HG02678 (cell line): Measurements from ENCODE around the gene NIT2.
"Not testable (repeated sequence)": the region's sequence is repeated elsewhere in the genome, so short reads cannot be mapped to it uniquely, and the experiment has no call there.

Source experiments
- ATAC-seq: cut with Tn5 transposase; IDR thresholded peaks from one replicate; pipeline ENCODE4 v1.9.1; 2021; ENCODE audit warnings: mild to moderate bottlenecking, moderate library complexity; ENCODE audit not compliant: unreplicated experiment

Gene NIT2

DNA sequence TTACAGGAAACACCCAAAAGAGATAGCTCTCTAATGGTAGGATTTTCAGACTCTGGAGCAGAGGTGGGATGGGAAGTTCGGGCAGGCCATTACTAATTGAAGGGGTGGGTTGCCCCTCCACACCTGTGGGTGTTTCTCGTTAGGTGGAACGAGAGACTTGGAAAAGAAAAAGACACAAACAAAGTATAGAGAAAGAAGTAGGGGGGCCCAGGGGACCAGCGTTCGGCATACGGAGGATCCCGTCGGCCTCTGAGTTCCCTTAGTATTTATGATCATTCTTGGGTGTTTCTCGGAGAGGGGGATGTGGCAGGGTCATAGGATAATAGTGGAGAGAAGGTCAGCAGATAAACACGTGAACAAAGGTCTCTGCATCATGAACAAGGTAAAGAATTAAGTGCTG, 1.7 kb downstream of the NIT2 start:
- not testable (repeated sequence) for ATAC-seq

DNA sequence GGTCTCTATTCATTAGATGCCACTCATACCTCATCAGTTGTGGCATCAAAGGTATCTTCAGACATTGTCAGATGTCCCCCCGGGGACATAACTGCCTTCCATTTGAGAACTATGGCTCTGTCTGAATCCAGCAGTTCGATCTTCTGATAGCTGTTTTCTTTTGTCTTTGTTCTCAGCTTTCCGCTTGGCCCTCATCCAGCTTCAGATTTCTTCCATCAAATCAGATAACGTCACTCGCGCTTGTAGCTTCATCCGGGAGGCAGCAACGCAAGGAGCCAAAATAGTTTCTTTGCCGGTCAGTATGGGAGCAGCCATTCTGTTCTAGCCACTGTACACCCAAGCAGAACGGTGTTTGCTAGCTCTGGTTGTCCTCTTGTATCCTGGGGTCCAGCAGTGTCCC, 4.4 kb downstream of the NIT2 start:
- no peak for ATAC-seq

DNA sequence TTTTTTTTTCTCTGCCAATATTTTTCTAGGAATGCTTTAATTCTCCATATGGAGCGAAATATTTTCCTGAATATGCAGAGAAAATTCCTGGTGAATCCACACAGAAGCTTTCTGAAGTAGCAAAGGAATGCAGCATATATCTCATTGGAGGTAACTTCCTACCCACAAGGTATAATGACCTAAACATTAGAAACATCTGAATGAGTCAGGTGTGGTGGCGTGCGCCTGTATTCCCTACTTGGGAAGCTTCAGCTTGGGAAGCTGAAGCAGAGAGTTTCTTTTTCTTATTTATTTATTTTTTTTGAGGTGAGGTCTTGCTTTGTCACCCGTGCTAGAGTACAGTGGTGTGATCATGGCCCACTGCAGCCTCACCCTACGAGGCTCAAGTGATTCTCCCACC, 5.2 kb downstream of the NIT2 start:
- ATAC-seq = no peak

DNA sequence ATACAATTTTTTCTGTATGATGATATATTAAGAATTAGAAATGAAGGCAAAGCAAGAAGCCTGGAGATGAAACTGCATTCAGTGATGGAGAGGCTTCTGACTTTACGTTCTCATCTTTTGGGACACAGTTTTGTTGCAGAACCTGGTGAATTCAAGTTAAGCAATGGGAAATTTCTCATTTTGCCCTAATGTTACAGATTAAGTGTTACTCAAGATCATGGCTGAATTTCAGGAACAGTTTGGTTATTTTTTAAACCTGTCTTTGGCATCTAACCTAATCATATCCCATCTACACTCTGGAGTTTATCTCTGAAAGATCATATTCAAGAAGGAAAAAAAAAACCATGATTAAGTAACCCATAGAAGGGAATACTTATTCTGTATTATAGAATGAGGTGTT, 6.0 kb downstream of the NIT2 start:
- ATAC-seq = no peak

DNA sequence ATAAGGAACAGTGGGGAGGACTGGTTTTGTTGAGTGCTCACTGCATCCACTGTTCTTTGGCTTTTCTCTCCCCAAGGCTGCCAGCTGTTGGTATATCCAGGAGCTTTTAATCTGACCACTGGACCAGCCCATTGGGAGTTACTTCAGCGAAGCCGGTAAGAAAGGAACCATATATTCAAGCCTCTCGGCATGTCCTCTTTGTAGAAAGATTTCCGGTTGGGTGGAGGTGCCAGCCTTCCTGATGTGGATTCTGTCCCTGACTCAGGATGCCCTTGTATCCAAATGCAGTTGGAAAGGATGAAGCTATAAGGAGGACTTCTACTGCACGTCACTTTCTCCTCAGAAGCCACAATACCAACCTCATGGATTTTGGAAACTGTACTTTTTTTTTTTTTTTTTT, 14.2 kb downstream of the NIT2 start:
- ATAC-seq = no peak

DNA sequence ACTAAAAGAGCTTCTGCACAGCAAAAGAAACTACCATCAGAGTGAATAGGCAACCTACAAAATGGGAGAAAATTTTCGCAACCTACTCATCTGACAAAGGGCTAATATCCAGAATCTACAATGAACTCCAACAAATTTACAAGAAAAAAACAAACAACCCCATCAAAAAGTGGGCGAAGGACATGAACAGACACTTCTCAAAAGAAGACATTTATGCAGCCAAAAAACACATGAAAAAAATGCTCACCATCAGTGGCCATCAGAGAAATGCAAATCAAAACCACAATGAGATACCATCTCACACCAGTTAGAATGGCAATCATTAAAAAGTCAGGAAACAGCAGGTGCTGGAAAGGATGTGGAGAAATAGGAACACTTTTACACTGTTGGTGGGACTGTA, 17.2 kb downstream of the NIT2 start:
- ATAC-seq = not testable (repeated sequence)

DNA sequence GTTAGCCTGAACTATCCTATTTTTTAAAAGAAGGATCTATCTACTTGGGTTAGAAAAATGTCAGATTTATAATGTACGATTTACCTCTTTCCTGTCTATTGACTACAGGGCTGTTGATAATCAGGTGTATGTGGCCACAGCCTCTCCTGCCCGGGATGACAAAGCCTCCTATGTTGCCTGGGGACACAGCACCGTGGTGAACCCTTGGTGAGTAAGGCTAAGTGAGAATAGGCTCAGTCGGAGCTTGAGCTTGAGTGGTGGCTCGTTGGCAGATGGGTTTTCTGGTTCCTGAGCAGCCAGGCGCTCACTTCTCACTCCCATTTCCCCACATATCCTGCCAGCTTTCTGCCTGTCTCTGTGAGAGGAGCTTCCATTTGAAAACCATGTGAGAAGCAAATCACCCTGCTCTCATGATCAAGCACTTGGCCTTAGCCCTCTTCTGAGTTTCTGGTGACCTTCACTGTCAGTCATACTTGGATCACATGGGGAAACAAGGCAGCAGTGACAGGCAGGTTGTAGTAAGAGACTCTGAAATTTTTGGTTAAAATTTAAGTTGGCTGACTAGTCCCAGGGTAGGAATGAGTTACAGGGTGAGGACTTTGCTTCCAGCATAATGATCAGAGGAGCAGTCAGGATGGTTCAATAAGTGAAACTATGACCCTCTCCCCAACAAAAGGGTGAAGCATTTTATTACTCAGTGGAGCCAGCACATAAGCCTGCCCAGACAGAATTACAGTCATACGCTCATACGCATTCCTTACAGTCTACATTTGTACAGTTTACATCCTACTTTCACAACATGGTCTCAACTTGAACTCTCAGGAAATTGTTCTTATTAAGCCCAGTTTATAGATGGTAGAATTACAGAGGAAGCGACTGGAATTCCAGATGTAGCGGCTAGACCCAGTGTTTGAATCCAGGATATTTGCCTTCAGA, 18.0 kb downstream of the NIT2 start:
- no peak for ATAC-seq

DNA sequence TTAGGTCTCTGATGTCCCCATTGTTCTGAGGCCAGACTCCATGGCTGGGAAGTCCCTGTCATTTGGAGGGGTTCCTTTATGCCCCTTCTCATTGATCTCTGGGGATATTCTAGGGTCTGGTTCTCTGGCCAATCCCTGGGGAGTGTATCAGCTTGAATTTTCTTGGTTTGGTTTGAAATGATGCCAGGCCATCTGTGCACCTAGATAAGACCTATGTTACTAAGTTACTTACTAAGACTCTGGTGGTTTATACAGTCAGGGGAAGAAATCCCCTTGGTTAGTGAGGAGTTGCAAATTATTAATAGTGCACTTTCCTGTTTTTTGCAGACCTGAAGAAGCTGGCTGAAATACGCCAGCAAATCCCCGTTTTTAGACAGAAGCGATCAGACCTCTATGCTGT, 20.3 kb downstream of the NIT2 start:
- peak; percentile 72 for ATAC-seq

DNA sequence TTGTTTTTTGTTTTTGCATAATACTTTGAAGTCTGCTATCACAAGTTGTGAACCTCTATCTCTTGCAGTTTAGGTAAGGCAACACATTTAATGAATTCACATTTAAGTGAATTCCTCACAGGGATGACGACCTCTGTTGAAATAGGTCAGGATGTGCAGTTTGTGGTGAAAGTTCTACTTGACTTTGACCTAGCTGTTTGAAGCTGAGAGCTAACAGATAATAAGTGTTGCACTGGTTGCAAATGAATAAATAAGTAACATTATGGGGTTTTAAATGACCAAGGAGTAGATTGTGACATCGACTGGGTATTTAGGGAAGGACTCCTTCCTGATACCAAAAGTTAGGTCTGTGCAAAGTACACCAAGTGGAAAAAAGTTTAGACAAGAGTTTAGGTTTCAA, 23.9 kb downstream of the NIT2 start:
- ATAC-seq = no peak

DNA sequence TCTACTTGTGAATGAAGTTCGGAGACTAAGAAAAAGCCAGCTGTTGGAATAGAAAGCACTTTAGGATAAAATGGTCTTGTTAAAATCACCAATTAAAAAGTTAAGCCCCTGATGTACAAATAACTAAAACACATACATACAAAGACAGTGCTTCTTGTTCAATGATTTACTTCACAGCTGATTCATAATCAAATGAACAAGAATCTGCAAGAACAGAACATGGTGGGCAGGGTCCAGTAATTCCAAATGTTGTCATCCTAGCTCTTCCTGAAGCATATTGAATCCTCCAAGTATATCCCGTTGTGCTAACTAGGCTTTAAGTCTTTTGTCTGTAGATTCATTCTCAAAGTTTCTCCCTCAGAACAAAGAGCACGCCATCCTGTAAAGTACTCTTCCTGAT, 24.5 kb downstream of the NIT2 start:
- no peak for ATAC-seq

DNA sequence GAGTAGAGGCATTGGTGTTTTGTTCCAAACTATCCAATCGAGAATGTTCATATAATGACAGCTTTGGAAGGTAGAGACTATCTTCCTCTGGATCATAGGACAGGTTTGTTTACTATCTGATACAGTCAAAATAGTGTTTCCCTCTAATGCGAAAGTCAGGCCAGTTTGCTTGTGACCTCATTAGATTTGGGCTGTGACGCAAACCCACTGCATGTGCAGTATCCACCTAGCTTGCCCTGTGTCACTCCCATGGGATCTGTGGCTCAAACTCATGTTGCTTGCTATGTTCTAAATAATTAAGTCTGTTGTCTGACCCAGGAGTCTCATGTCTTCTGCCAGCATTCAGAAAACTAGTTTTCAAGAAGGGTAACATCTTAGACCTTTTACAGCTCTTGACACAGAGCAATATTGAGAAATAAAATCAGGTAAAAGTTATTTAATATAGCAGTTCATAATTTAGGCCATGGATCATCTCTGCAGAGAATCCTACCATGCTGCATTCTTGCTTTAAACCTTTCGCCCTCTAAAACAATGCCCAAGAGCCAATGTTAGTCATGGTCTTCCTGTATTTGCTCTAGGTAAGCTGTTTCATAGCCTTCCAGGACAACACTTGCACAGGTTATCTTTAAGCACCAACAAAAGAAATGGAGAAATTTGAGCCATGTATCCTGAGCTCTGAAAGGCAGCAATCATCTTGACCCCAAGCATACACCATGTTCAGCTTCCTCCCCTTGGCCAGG, 26.4 kb downstream of the NIT2 start:
- no peak for ATAC-seq

DNA sequence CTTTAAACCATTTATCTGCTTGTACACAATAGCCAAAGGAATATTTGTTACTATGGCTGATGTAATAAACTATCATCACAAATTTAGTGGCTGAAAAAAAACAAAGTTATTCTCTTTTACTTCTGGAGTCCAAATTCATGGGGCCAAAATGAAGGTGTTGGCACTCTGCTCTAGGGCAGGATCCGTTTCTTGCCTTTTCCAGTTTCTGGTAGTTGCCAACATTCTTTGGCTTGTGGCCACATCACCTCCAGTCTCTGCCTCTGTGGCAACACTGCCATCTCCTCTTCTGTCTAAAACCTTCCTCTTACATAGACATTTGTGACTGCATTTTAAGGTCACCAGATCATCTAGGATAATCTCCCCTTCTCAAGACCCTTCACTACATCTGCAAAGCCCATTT, 27.3 kb downstream of the NIT2 start:
- ATAC-seq = no peak

DNA sequence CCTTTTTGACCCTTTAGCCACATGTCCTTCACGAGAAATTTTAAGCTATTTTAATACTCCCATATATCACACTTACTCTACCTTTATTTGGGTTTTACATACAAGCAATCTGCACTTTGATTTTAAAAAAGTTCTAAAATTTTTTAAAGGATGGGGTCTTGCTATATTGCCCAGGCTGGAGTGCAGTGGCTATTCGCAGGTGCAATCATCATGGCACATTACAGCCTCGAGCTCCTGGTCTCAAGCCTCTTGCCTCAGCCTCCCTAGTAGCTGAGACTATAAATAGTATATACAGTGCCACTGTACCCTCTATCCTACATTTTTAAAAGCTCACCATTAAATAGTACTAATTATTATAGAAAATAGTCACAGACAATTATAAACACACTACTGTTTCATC, 29.9 kb downstream of the NIT2 start:
- ATAC-seq = no peak

DNA sequence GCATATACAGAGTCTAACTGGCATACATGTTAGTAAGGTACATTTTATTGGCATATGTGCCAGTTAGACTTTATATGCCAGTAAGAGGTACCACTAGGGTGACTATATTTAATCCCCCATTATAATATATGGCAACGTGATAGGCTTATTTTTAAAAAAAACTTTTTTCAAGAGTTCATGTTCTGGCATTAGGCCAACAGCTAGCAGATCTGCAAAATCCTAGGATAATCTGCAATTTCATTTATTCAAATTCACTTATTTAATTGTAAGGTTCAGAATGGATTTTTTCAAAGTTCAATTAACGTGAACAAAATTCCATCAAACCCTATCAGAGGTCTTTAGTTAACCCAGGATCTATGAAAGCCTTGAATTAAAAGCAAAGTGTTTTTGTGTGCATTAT, 31.9 kb downstream of the NIT2 start:
- ATAC-seq = no peak

DNA sequence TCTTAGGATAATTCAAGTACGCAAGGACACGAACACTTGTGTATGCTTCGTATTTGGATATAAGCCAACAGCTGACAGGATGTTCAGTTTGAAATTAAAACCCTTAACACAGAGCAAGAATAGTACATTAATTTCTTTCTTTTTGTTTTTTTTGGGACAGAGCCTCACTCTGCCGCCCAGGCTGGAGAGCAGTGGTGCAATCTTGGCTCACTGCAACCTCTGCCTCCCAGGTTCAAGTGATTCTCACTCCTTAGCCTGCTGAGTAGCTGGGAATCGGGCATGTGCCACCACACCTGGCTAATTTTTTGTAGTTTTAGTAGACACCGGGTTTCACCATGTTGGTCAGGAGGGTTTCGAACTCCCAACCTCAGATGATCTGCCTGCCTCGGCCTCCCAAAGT, 33.9 kb downstream of the NIT2 start:
- ATAC-seq = no peak

DNA sequence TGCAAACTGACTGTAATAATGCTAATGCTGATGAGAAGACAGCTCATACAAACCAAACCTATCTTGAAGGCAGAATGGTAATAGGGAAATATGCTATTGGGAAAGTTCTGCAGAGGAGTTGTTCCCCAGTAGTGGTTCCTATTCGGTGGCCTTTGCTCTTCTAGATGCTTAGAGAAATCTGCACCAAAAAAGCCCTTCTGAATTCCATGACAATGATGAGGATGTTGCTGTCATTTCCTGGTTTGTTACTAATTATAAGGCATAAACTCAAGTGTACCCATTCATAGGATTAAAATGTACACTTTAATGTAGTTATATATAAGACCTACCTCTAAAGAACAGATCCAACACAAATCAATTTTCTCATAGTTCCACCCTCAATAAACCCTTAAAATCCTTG, 36.2 kb downstream of the NIT2 start:
- ATAC-seq = no peak

DNA sequence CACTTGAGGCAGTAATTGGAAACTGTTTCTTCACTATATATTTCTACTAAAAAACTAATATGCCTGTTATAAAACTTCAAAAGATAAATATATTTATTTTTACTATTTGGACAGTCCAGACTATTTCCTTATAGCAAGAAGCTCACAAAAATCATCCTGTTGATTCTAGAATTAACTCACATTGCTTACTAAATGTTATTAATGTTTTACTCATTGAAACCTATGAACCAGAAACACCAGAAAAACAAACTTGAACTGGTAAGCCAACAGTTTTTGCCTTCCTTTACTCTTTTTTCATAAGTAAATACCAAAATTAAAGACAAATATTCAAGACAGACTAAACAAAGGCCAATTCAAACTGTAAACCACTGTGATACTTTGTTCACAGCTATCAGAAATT, 40.0 kb downstream of the NIT2 start:
- no peak for ATAC-seq

DNA sequence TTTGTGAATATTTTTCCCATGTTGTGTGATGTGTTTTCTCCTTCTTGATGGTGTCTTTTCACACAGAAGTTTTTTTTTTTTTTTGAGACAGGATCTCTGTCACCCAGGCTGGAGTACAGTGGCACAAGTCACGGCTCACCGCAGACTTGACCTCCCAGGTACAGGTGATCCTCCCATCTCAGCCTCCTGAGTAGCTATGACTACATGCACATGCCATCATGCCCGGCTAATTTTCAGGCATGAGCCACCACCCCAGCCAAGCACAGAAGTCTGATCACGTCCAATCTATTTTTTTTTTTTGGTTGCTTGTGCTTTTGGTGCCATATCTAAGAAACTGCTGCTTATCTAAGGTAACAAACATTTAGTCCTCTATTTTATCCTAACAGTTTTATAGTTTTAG, 41.7 kb downstream of the NIT2 start:
- ATAC-seq = no peak

DNA sequence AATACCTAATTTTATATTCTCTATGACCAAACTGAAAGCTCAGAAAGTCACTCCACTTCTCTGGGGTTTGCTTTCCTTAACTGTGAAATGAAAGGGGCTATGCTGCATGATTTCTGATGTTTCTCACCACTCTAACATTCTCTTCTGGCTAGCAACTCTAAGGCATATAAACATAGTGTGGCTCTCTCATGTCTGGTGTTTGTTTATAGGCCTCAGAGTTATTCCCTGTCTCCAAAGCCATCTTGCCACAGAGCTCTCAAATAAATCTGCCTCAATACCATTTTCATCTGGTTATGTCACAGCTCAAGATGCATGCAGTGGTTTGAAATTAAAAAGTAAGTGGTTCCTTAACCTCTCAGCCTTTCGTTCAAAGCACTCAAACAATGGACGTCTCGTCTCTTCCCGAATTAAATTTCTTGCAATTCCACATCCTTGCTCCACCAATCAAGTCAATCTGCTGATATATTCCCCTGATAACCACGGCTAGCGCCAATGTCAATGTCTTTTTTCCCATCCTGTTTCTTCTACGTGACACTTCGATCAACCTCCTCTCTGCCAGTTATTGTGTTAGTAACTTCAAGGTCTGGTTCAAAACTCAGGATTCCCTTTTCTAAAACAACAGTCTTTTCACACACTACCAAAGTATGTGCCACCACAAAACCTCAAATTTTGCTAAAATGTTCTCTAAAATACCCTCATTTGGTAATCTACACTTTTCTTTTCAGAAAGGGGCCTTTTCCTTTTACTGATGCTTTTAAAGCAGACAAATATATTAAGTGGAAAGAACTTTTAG, 50.4 kb downstream of the NIT2 start:
- ATAC-seq = no peak

DNA sequence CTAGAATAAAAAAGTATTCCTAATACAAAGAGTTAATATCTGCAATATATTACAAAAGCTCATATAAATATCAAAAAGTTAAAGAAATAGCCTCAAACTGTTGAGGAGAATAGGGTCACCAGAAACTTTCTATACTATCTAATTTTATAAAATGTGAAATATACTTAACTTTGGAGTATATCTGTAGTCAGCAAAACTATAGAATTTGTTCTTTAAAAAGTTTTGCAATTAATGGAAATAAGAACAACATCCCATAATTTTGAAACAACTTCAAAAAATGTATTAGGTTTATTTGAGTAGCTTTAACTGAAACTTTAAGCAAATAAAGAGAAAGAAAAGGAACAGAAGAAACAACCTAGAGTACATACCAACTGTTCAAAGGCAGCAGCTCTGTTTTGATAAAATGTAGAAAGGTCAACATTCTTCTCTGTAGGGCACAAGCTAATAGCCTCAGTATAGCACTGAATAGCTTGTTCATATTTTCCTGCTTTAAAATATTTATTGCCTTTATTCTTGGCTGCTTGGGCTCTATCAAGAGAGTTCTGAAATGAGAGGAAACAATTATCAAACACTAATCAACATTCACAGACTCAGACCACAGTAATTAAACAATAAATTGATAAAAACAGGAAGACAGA, 52.0 kb downstream of the NIT2 start:
- ATAC-seq = no peak

DNA sequence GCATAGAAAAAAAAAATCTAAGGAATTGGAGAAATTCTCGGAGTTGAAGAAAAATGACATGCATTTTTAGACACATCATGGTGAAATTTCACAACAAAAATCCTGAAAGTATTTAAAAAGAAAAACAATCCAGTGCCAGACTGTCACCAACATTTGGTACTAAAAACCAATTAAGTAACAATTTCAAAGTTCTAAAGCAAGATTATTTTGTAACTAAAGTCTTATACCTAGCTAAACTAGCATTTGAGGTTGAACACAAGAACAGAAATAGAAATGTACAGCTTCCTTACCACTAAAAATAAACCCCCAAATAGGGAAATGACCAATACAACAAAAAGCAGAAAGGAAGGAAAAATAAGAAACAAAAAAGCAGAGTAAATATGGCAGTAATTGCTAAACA, 54.5 kb downstream of the NIT2 start:
- ATAC-seq = no peak
